Activated T-cell treated with anti-CD3 and anti-CD28 coated beads for 4 hours (primary cell): ENCODE data around the gene DNAH10.

Source experiments
- DNase-seq: peaks from one replicate; pipeline ENCODE4 v3.0.0-alpha.2; 2020

Gene DNAH10

GRCh38 chr12:123847876-123848275, 85.8 kb downstream of the DNAH10 start:
- no peak for DNase-seq

- DNase-seq: no peak
Measured at GRCh38 chr12:123849517-123849916, 87.4 kb downstream of the DNAH10 start.

- no peak for DNase-seq
Measured at GRCh38 chr12:123850246-123851134, 88.4 kb downstream of the DNAH10 start.

GRCh38 chr12:123853396-123854070, 91.4 kb downstream of the DNAH10 start:
- DNase-seq: no peak

- no peak for DNase-seq
Measured at GRCh38 chr12:123854232-123854631, 92.1 kb downstream of the DNAH10 start.

- DNase-seq: no peak
Measured at GRCh38 chr12:123854918-123855317, 92.8 kb downstream of the DNAH10 start.

- DNase-seq: no peak
Measured at GRCh38 chr12:123856681-123857080, 94.6 kb downstream of the DNAH10 start.

GRCh38 chr12:123858176-123858575, 96.1 kb downstream of the DNAH10 start:
- DNase-seq: no peak

GRCh38 chr12:123859035-123859434, 96.9 kb downstream of the DNAH10 start:
- DNase-seq: no peak

- DNase-seq: no peak
Measured at GRCh38 chr12:123860377-123860776, 98.3 kb downstream of the DNAH10 start.

- DNase-seq: no peak
Measured at GRCh38 chr12:123861392-123861791, 99.3 kb downstream of the DNAH10 start.

GRCh38 chr12:123867141-123867540, 105.0 kb downstream of the DNAH10 start:
- no peak for DNase-seq

GRCh38 chr12:123868791-123869190, 106.7 kb downstream of the DNAH10 start:
- no peak for DNase-seq

GRCh38 chr12:123873793-123874192, 111.7 kb downstream of the DNAH10 start:
- DNase-seq: no peak

- DNase-seq: no peak
Measured at GRCh38 chr12:123877968-123878367, 115.9 kb downstream of the DNAH10 start.

- DNase-seq: no peak
Measured at GRCh38 chr12:123879101-123879500, 117.0 kb downstream of the DNAH10 start.

GRCh38 chr12:123879691-123880090, 117.6 kb downstream of the DNAH10 start:
- DNase-seq: no peak

- no peak for DNase-seq
Measured at GRCh38 chr12:123882161-123882705, 120.1 kb downstream of the DNAH10 start.

- DNase-seq: no peak
Measured at GRCh38 chr12:123886258-123886657, 124.2 kb downstream of the DNAH10 start.

GRCh38 chr12:123886931-123887582, 125.0 kb downstream of the DNAH10 start:
- DNase-seq: no peak

GRCh38 chr12:123888989-123889388, 126.9 kb downstream of the DNAH10 start:
- DNase-seq: no peak

- no peak for DNase-seq
Measured at GRCh38 chr12:123889848-123890535, 127.9 kb downstream of the DNAH10 start.

GRCh38 chr12:123890536-123890902, 128.4 kb downstream of the DNAH10 start:
- DNase-seq: no peak
